T-helper 17 cell (primary cell): Measurements from ENCODE around the gene ITSN2. TPM values are rescaled to one million over a fixed set of nuclear protein-coding genes. Genes with fewer than 3 reads are reported as not detected.
A peak's percentile ranks its signal among the peaks of the same experiment; 100 is the strongest.
"Not testable (repeated sequence)": the region's sequence is repeated elsewhere in the genome, so short reads cannot be mapped to it uniquely, and the experiment has no call there.

Experiments
- ATAC-seq: fragments of 150-1000 bp; cut with Tn5 transposase; 2 replicates; pipeline ENCODE4 v1.10.0; 2021; ENCODE audit warnings: mild to moderate bottlenecking, moderate library complexity
- DNase-seq, 3 donors: peaks; one replicate each; pipeline versions ENCODE4 v3.0.0 to v3.0.0-alpha.2; 2020 to 2021
- H3K9me3 ChIP-seq: one replicate; pipeline ENCODE4 v1.7.0; 2013; ENCODE audit warnings: low read length, mild to moderate bottlenecking; ENCODE audit not compliant: control insufficient read depth, poor library complexity, severe bottlenecking
- H3K27ac Mint-ChIP-seq: one replicate; pipeline ENCODE4 v1.8.0; 2022; ENCODE audit warnings: mild to moderate bottlenecking, moderate library complexity, mixed read lengths
- H3K27me3 Mint-ChIP-seq: one replicate; pipeline ENCODE4 v1.8.0; 2022; ENCODE audit warnings: mixed read lengths
- H3K36me3 Mint-ChIP-seq: one replicate; pipeline ENCODE4 v1.8.0; 2022; ENCODE audit warnings: low read depth, mixed read lengths
- H3K4me1 Mint-ChIP-seq: one replicate; pipeline ENCODE4 v1.8.0; 2022; ENCODE audit warnings: mild to moderate bottlenecking, mixed read lengths
- H3K4me3 Mint-ChIP-seq: one replicate; pipeline ENCODE4 v1.8.0; 2022; ENCODE audit warnings: mild to moderate bottlenecking, moderate library complexity, mixed read lengths
- total RNA-seq, 4 donors: library from RNA in 2 of 4; stranded (reverse) in 2 of 4; gene quantifications; one replicate each; pipeline ENCODE4 v1.2.3 and lab custom pipeline; 2022 to 2026

The ITSN2 gene
- total RNA-seq, 2 donors from 2014 or later = 90.5 to 95.5 TPM

DNA sequence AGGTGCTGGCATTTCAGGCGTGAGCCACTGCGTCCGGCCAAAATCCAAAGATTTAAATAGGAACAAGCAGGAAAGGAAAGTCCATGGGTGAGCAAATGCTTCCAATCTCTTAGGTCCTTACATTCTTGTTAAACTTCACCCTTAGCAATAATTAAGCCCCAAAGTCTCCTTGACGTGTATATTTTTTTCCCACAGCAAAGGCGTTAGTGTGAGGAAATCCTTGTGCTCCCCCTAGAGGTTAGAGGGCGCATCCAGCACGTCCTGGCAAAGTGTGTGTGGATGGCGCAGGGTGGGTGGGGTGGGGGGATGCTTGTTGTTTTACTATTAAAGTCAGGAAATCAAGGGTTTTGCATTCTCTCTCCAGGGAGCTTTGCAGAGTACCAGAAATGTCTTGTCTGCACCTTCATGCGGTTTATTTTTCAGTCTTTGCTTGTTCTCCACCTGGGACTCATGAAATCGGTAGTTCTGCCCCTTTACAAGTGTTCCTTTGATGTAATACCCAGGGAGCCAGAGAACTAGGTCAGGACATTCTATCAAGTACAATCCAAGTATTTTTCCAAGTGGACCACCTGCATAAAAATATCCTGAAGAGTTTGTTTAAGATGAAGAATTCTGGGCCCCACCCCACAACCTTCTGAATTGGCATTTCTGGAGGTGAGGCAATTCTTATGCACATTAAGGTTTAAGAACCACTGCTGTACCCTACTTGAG is 22.2 kb upstream of the ITSN2 start:
- no peaks in the 10 kb centered on the region for H3K9me3 ChIP-seq
- Mint-ChIP-seq H3K4me1 (peaks cover 2% of the 10 kb centered on the region), H3K36me3 (no peaks in the 10 kb centered on the region), H3K27ac (no peak overlapping the region), H3K27me3 (no peaks in the 10 kb centered on the region), H3K4me3 (no peak overlapping the region)
- peak; percentile 91 for ATAC-seq
- peak; percentile 15 to 32 (median 28) for DNase-seq

DNA sequence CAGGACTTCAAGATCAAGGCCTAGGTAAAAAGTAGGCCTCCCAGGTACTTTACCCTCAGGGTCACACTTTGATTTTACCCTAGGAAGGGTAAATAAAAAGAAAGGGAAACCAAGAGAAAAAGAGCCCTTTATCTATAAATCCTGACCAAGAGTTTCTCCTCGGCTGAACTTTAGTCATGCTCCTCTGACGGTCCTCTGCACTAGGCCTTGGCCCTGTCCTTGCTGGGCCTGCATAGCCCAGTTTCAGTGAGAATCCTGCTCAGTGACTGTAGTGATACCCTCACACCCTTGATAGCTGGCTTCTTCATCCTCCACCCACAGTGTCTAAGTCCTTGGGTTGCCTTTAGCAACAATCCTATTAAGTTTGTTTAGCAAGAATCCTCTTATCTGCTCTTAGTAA is 20.5 kb upstream of the ITSN2 start:
- peaks cover 2% of the 10 kb centered on the region for H3K4me1 Mint-ChIP-seq
- ATAC-seq = no peak
- H3K27me3 Mint-ChIP-seq = no peaks in the 10 kb centered on the region
- H3K4me3 Mint-ChIP-seq = no peak overlapping the region
- no peaks in the 10 kb centered on the region for H3K9me3 ChIP-seq
- no peak overlapping the region for H3K27ac Mint-ChIP-seq
- no peaks in the 10 kb centered on the region for H3K36me3 Mint-ChIP-seq
- no peak for DNase-seq

DNA sequence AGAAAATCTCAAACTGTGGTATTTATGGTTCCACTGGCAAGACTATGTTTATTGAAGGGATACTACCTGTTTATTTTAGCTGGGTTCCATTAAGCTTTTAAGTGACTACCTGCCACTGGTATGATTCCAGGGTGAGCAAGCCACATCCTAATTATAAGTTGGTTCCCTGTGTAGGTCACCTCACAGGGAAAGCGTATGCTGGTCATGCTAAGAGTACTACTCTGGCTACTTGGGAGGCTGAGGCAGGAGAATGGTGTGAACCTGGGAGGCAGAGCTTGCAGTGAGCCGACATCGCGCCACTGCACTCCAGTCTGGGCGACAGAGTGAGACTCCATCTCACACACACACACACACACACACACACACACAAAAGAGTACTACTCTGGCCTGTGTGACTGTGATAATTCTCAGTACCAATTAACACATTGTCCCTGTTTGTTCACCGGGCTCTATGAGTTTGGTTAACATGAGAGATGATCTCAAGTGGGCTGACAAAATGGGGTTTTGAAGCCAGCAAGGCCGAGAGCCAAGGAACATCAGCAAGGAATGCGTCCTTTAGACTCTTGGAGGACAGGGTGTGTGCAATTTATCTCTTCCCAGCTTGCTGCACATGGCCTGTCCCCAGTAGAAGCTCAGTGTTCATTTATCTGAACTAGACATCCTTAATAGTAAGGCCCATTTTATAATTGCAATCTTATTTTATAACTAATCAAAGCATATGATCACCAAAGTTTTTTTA is 15.2 kb upstream of the ITSN2 start:
- DNase-seq = no peak

DNA sequence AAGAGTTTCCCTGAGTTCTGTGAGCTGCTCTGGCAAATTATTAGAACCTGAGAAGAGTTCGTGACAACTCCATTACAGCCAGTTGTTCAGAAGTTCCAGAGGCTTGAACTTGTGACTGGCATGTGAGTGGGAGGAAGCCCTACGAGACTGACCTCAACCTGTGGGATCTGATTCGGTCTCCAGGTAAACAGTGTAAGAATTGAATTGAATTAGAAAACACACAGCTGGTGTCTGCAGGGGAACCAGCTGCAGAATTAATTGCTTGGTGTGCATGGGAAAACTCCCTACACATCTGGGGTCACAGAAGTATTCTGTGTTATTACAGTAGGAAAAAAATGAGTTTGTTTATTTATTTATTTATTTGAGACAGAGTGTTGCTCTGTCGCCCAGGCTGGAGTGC is 14.0 kb upstream of the ITSN2 start:
- peaks cover 2% of the 10 kb centered on the region for H3K4me1 Mint-ChIP-seq
- H3K27ac Mint-ChIP-seq = no peak overlapping the region
- H3K36me3 Mint-ChIP-seq = no peaks in the 10 kb centered on the region
- no peak overlapping the region for H3K4me3 Mint-ChIP-seq
- ATAC-seq = no peak
- H3K9me3 ChIP-seq = no peaks in the 10 kb centered on the region
- no peak for DNase-seq
- H3K27me3 Mint-ChIP-seq = no peaks in the 10 kb centered on the region

More for the DNA sequence above, 15.2 kb upstream of the ITSN2 start:
- Mint-ChIP-seq H3K27ac (peak overlapping the region; percentile 54), H3K27me3 (no peaks in the 10 kb centered on the region), H3K4me1 (peaks cover 2% of the 10 kb centered on the region), H3K36me3 (no peaks in the 10 kb centered on the region), H3K4me3 (no peak overlapping the region)
- ATAC-seq = no peak
- no peaks in the 10 kb centered on the region for H3K9me3 ChIP-seq

DNA sequence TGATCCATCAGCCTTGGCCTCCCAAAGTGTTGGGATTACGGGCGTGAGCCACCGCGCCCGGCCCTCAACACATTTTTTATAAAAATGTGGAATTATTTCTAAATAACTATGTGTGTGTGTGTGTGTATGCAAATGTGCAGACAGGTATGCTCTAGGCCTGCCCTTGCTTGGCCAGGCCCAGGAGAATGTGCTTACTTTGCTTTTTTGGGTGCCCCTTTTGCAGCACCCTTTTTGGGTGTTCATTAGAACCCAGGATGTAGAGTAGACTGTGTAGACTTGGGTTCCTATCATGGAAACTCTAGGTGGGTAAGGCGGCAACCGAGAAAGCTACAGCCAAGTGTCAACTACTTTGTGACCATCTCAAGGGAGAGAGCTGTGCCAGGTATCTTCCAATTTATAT is 11.7 kb upstream of the ITSN2 start:
- no peaks in the 10 kb centered on the region for H3K9me3 ChIP-seq
- ATAC-seq (no peak), DNase-seq (no peak)
- Mint-ChIP-seq H3K27me3 (no peaks in the 10 kb centered on the region), H3K36me3 (no peaks in the 10 kb centered on the region), H3K4me1 (no peaks in the 10 kb centered on the region), H3K4me3 (no peak overlapping the region), H3K27ac (no peak overlapping the region)

DNA sequence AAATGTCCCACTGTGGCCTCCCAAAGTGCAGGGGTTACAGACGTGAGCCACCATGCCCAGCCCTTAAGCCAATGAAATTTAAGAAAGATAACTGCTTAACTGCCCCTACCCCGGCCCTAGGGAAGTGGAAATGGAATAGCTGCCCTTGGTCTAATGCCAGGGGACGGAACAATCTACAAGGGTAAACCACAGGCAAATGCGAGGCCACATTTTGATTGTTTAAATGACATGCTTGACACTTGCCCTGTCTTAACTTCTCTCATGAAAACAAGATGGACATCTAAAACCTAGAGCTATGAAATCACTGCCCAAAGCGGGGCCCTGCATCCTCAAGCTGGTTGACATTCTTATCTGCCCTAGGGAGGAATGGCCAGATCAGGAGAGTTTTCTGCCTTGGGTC is 5.5 kb upstream of the ITSN2 start:
- no peaks in the 10 kb centered on the region for H3K36me3 Mint-ChIP-seq
- no peak overlapping the region for H3K27ac Mint-ChIP-seq
- no peak overlapping the region for H3K4me3 Mint-ChIP-seq
- H3K27me3 Mint-ChIP-seq = no peaks in the 10 kb centered on the region
- H3K9me3 ChIP-seq = no peaks in the 10 kb centered on the region
- DNase-seq (no peak), ATAC-seq (no peak)
- H3K4me1 Mint-ChIP-seq = peaks cover 10% of the 10 kb centered on the region

DNA sequence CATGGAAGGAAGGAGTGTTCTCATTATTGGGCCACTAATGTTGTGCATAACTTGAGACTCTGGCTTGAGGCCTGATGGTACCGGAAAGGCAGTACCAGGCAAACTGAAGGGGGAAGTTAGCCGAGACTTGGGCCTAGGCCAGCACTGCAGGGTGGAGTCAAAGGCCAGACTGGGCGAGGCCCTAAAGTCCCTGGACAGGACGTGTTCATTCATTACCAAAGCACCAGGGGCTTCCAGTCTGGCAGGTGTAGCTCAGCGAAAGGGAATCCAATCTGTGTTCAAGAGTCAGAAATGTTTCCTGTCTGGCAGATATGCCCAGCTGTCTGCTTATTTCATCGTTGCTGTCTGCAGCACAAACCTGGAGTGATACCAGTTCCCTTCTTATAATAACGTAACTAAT is 4.7 kb upstream of the ITSN2 start:
- no peak for DNase-seq
- no peaks in the 10 kb centered on the region for H3K36me3 Mint-ChIP-seq

DNA sequence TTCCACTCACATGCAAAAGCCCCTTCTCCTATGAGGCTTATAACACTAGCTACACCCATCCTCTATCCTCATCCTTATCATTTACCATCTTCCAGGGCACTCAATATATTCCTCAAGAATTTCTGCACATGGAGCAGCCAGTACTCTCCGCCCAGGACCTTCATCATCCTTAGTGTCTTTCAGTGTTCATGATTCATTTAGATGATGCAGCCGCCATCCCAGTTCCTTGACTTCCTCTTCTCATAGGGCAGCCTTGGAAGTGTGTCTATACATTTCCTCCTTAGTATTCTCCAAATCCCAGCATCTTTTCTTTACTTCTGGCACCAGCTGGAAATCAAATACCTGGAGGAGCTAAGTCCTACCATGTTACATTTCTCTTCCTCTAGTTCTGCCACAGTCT is 3.0 kb upstream of the ITSN2 start:
- DNase-seq = no peak
- no peaks in the 10 kb centered on the region for H3K36me3 Mint-ChIP-seq
- H3K9me3 ChIP-seq = no peaks in the 10 kb centered on the region
- ATAC-seq = no peak
- H3K4me3 Mint-ChIP-seq = no peak overlapping the region
- H3K27me3 Mint-ChIP-seq = no peaks in the 10 kb centered on the region
- H3K4me1 Mint-ChIP-seq = peaks cover 17% of the 10 kb centered on the region
- no peak overlapping the region for H3K27ac Mint-ChIP-seq

More for the DNA sequence above, 4.7 kb upstream of the ITSN2 start:
- ATAC-seq = no peak
- no peaks in the 10 kb centered on the region for H3K27me3 Mint-ChIP-seq
- peaks cover 11% of the 10 kb centered on the region for H3K4me1 Mint-ChIP-seq
- no peak overlapping the region for H3K27ac Mint-ChIP-seq
- no peak overlapping the region for H3K4me3 Mint-ChIP-seq
- H3K9me3 ChIP-seq = no peaks in the 10 kb centered on the region

DNA sequence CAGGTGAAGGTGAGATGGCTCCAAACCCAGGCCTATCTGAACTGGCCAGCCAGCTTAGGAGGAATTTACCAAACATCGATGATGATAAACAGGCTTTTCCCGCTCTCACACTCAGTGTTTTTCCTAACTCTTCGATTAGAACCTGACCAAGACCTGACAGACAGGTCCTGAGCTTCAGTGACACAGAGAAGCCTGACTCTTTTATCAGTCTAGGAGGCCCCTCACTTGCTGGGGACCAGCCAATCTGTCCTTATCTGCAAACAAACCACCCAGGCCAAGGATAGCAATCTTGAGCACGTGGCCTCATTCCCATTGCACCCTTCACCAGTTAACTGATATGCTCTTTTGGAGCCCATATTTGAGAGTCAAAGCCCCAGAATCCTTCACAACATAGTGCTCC is 1.9 kb upstream of the ITSN2 start:
- ATAC-seq = no peak
- Mint-ChIP-seq H3K27me3 (no peaks in the 10 kb centered on the region), H3K36me3 (no peaks in the 10 kb centered on the region), H3K27ac (peak overlapping the region; percentile 71), H3K4me3 (peak overlapping the region; percentile 31), H3K4me1 (peaks cover 20% of the 10 kb centered on the region)
- H3K9me3 ChIP-seq = no peaks in the 10 kb centered on the region
- no peak for DNase-seq

DNA sequence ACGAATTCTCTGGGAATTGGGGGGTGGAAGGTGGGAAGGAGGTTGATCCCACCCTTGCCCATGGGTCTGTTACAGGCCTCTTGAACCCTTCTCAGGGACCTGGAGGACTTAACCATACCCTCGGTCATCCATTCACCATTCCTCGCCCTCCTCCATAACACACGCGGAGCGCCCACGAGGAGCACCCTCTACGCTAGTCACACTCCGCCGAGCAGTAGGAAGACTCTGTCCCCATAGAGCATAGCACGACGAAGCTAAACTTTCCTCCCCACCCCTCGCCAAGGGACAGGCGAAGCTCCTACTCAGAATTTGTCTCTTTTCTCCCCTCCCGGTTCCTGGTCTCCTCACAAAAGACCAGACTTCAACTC is 611 bp upstream of the ITSN2 start:
- DNase-seq (no peak), ATAC-seq (no peak)
- Mint-ChIP-seq H3K4me3 (peak overlapping the region; percentile 91), H3K27ac (peak overlapping the region; percentile 96), H3K27me3 (no peaks in the 10 kb centered on the region), H3K36me3 (no peaks in the 10 kb centered on the region), H3K4me1 (peaks cover 20% of the 10 kb centered on the region)
- H3K9me3 ChIP-seq = no peaks in the 10 kb centered on the region

DNA sequence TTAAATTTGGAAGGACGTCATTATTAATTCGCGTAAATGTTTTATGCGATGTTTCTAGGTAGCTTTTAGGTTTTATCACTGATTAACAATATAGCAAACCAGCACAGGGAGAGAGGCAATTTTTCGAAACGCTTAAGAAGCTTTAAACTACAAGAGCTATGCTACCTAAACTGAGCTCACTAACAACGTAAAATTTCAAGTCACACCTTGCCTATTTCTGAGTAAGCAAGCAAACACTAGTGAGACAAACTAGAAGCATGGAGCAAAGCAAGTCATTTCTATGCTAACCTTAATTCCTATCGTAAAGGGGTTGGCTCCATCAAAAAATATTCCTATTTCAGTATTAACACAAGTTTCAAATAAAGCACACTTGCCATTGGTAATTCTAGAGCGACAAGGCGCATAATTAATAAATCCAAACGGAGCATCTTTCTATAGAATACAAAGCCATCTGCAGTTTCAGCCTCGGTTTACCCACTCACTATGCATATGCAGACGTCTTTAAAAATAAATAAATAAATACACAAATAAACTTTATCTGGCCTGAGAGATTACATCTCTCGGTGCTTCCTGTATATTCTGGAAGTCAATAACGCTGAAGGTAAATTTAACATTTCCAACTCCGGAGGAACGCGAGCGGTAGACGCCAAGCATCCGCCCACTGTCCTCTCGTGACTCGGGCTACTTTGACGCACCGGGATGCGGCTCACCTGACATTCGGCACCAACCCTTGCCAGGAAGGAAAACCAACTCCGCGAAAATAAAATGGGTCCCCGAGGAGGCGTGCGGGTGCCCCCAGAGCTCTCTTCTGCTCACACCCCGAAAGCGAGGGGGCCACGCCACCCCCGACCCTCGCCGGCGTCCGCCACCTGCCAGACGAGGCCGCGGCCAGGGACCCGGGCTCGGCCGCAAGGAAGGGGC is 947 bp downstream of the ITSN2 start:
- H3K27me3 Mint-ChIP-seq = no peaks in the 10 kb centered on the region
- DNase-seq (peak; percentile 33 to 40 (median 36)), ATAC-seq (peak; percentile 25)
- H3K27ac Mint-ChIP-seq = peak overlapping the region; percentile 96
- no peaks in the 10 kb centered on the region for H3K9me3 ChIP-seq
- peak overlapping the region; percentile 91 for H3K4me3 Mint-ChIP-seq
- peaks cover 28% of the 10 kb centered on the region for H3K4me1 Mint-ChIP-seq
- no peaks in the 10 kb centered on the region for H3K36me3 Mint-ChIP-seq

DNA sequence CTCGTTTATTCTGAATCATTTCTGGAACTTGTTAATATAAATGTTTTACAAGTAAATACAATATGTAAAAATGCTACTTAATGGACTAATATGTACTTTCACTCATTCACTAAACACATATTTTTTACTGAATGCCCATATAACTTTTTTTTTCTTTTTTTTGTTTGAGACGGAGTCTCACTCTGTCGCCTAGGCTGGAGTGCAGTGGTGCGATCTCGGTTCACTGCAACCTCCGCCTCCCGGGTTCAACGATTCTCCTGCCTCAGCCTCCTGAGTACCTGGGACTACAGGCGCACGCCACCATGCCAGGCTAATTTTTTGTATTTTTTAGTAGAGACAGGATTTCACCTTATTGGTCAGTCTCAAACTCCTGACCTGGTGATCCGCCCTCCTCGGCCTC is 2.6 kb downstream of the ITSN2 start:
- ATAC-seq, H3K27me3 Mint-ChIP-seq, H3K4me3 Mint-ChIP-seq, DNase-seq, H3K36me3 Mint-ChIP-seq, H3K9me3 ChIP-seq: not testable (repeated sequence)
- peaks cover 35% of the 10 kb centered on the region for H3K4me1 Mint-ChIP-seq
- H3K27ac Mint-ChIP-seq = peak overlapping the region; percentile 96

DNA sequence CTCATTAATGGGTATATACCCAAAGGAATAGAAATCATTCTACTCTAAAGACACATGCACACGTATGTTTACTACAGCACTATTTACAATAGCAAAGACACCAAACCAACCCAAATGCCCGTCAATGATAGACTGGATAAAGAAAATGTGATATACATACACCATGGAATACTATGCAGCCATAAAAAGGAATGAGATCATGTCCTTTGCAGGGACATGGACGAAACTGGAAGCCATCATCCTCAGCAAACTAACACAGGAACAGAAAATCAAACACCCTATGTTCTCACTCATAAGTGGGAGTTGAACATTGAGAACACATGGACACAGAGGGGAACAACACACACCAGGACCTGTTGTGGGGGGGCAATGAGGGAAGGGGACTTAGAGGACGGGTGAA is 3.2 kb downstream of the ITSN2 start:
- H3K4me3 Mint-ChIP-seq, H3K36me3 Mint-ChIP-seq, ATAC-seq, H3K27me3 Mint-ChIP-seq, H3K9me3 ChIP-seq, DNase-seq: not testable (repeated sequence)
- H3K27ac Mint-ChIP-seq = peak overlapping the region; percentile 89
- peaks cover 37% of the 10 kb centered on the region for H3K4me1 Mint-ChIP-seq
